ENCODE results near the gene PMPCB.
A peak's percentile ranks its signal among the peaks of the same experiment; 100 is the strongest.

The PMPCB gene

GRCh38 chr7:103325744-103326143, 28.5 kb downstream of the PMPCB start:
- no peak for FAIRE-seq

GRCh38 chr7:103336761-103337160, 39.5 kb downstream of the PMPCB start:
- no peak for FAIRE-seq

DNA sequence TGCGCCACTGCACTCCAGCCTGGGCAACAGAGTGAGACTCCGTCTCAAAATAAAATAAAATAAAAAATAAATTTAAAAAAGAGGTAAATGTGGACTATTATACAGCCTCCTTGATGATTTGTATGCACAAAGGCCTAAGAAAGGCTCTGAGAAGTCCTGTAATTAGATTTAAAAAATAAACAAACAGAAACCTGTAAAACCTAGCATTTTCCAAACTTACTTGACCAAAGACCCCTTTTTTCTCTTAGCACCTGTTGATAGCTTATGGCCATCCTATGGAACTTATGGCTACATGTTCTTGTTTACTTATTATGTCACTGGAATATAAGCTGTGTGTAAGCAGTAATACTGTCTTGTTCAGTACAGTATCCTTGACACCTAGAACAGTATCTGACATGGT, 41.6 kb downstream of the PMPCB start:
- no peak for FAIRE-seq

GRCh38 chr7:103341466-103341865, 44.2 kb downstream of the PMPCB start:
- FAIRE-seq: no peak

GRCh38 chr7:103343332-103343731, 46.1 kb downstream of the PMPCB start:
- FAIRE-seq: no peak

GRCh38 chr7:103343758-103344452, 46.7 kb downstream of the PMPCB start:
- no peak for FAIRE-seq

GRCh38 chr7:103344453-103345149, 47.4 kb downstream of the PMPCB start, which contains the start of gene DNAJC2:
TSS of gene DNAJC2 (minus strand) at chr7:103344767. CDS start at chr7:103344622, 145 bp downstream.
- FAIRE-seq: peak; percentile 40

- no peak for FAIRE-seq
Measured at GRCh38 chr7:103346396-103346795, 49.2 kb downstream of the PMPCB start.

GRCh38 chr7:103347507-103348267, 50.5 kb downstream of the PMPCB start, which contains the start of gene PSMC2:
TSS of gene PSMC2 (plus strand) at chr7:103347643. CDS start at chr7:103347712, 69 bp downstream.
- FAIRE-seq: peak; percentile 23

DNA sequence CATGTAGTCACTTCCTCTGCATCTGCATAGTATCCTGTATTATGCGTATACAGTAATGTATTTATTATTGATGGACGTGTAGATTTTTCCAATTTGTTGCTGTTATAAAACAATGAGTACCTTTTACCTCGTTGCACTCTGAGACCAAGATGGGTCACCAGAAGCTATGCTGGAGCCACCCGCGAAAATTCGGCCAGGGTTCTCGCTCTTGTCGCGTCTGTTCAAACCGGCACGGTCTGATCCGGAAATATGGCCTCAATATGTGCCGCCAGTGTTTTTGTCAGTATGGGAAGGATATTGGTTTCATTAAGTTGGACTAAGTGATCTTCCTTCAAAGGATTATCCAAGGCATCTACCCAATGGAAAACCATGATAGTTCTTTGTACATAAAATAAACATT, 51.2 kb downstream of the PMPCB start:
- no peak for FAIRE-seq

- FAIRE-seq: no peak
Measured at GRCh38 chr7:103348959-103349358, 51.7 kb downstream of the PMPCB start.

GRCh38 chr7:103349805-103350204, 52.6 kb downstream of the PMPCB start:
- no peak for FAIRE-seq

Data from A204.1 (cell line).